GM12878 (cell line): ENCODE measurements around the gene CCDC61. TPM values are rescaled to one million over a fixed set of nuclear protein-coding genes. Genes with fewer than 3 reads are reported as not detected.

Source experiments
- ATAC-seq: fragments of 200-7000 bp; cut with Tn5 transposase; 3 replicates; pipeline ENCODE4 v1.9.1; 2020; ENCODE audit warnings: mild to moderate bottlenecking, moderate library complexity
- BruUV-seq: library from RNA; stranded (reverse); fragments of 400-500 nt; replicated peaks from 2 replicates; lab custom pipeline; 2021; lab: Mats Ljungman, UMichigan
- CTCF ChIA-PET: fragments of 300-600 bp; sonication (Branson Sonifier 250); formaldehyde crosslinking; extraction: SDS; loops from one replicate; lab custom pipeline; 2021; ENCODE audit warnings: inconsistent platforms; lab: Yijun Ruan, JAX
- POLR2A ChIA-PET: fragments of 350-600 bp; formaldehyde crosslinking; extraction: SDS; loops from one replicate; lab custom pipeline; 2021; ENCODE audit warnings: inconsistent platforms; lab: Charles Lee
- RAD21 ChIA-PET: fragments of 300-600 bp; sonication (Branson Sonifier 250); formaldehyde crosslinking; loops from one replicate; lab custom pipeline; 2023; ENCODE audit warnings: antibody characterized with exemption; ENCODE audit not compliant: unreplicated experiment; lab: Charles Lee
- SMC1A ChIA-PET: fragments of 300-600 bp; sonication (Branson Sonifier 250); formaldehyde crosslinking; loops from one replicate; lab custom pipeline; 2023; ENCODE audit not compliant: unreplicated experiment, uncharacterized antibody; lab: Charles Lee
- DNase-seq: peaks from one replicate; pipeline ENCODE4 v3.0.0-alpha.2; 2011; ENCODE audit warnings: low read depth, low spot score
- FAIRE-seq: peaks from 3 replicates; lab custom pipeline; 2011; peaks lifted over from hg19 to GRCh38; lab: Jason Lieb, UNC
- H2AFZ ChIP-seq: 2 replicates; pipeline ENCODE4 v1.6.0; 2011; ENCODE audit warnings: low read depth, low read length, control low read depth; ENCODE audit not compliant: control insufficient read depth
- H3K27ac ChIP-seq: 2 replicates; pipeline ENCODE4 v1.5.1; 2011; ENCODE audit warnings: control low read depth; ENCODE audit not compliant: control insufficient read depth, insufficient read depth
- H3K27me3 ChIP-seq, 2 experiments: replicated peaks in 1 of 2; 2 replicates each; pipeline versions ENCODE4 v1.6.0 to v1.6.1; 2011; ENCODE audit warnings: low read length in 1 of 2; ENCODE audit not compliant: control insufficient read depth in 2 of 2, insufficient read depth in 2 of 2
- H3K36me3 ChIP-seq, 2 experiments: 2 replicates each; pipeline ENCODE4 v1.5.1; 2011; ENCODE audit warnings: low read length in 1 of 2; ENCODE audit not compliant: control insufficient read depth in 2 of 2, insufficient read depth in 2 of 2
- H3K4me1 ChIP-seq: 2 replicates; pipeline ENCODE4 v1.6.1; 2011; ENCODE audit warnings: mild to moderate bottlenecking, low read length, moderate library complexity, mixed read lengths; ENCODE audit not compliant: control insufficient read depth, insufficient read depth
- H3K4me2 ChIP-seq: 2 replicates; pipeline ENCODE4 v1.6.0; 2011; ENCODE audit warnings: control low read depth; ENCODE audit not compliant: control insufficient read depth, insufficient read depth
- H3K4me3 ChIP-seq: fragments of 200-600 bp; sonication (generic); 2 replicates; pipeline ENCODE4 v1.5.1; 2016
- H3K79me2 ChIP-seq: 2 replicates; pipeline ENCODE4 v1.6.0; 2011; ENCODE audit warnings: low read length; ENCODE audit not compliant: control insufficient read depth, insufficient read depth
- H3K9ac ChIP-seq: 2 replicates; pipeline ENCODE4 v1.8.0; 2011; ENCODE audit warnings: low read length, control low read depth, mixed read lengths; ENCODE audit not compliant: control insufficient read depth, insufficient read depth
- H3K9me3 ChIP-seq: replicated peaks from 3 replicates; pipeline ENCODE4 v1.5.1; 2011; ENCODE audit warnings: mild to moderate bottlenecking, low read length; ENCODE audit not compliant: control insufficient read depth, insufficient read depth
- H4K20me1 ChIP-seq: 2 replicates; pipeline ENCODE4 v1.6.0; 2011; ENCODE audit not compliant: control insufficient read depth, insufficient read depth
- ATF3 ChIP-seq: IDR thresholded peaks from 2 replicates; pipeline ENCODE4 v1.6.1; 2011; ENCODE audit warnings: low read depth, mild to moderate bottlenecking, low read length, moderate library complexity, borderline replicate concordance; ENCODE audit errors: extremely low read depth
- IRF5 ChIP-seq: fragments of 450-650 bp; IDR thresholded peaks from 2 replicates; pipeline ENCODE4 v1.6.1; 2017; ENCODE audit warnings: borderline replicate concordance
- JUND ChIP-seq: IDR thresholded peaks from 2 replicates; pipeline ENCODE4 v1.6.1; 2012; ENCODE audit warnings: low read depth, mild to moderate bottlenecking, low read length, improper control_type of control experiment, moderate library complexity
- PBX3 ChIP-seq: IDR thresholded peaks from 2 replicates; pipeline ENCODE4 v1.6.1; 2011; ENCODE audit warnings: mild to moderate bottlenecking, low read depth, low read length, moderate library complexity; ENCODE audit not compliant: insufficient replicate concordance
- WGBS: methylation state at CpG from one replicate; pipeline ENCODE4 v1.1.6; 2016; ENCODE audit warnings: low lambda C conversion rate; ENCODE audit not compliant: insufficient replicate concordance, insufficient coverage; ENCODE audit errors: missing lambda C conversion rate; 5-methylcytosine and 5-hydroxymethylcytosine counted together
- in situ Hi-C: fragments of 300-500 bp; cut with MboI; formaldehyde crosslinking; loops from 9 replicates; pipeline ENCODE4 v1.14.3; 2018; ENCODE audit warnings: mixed read lengths
- intact Hi-C: fragments of 100-400 bp; cut with micrococcal nuclease; formaldehyde crosslinking; loops from one replicate; pipeline ENCODE4 v1.14.2; 2022; ENCODE audit not compliant: unreplicated experiment
- polyA plus RNA-seq, 11 experiments: library from polyadenylated mRNA; depleted of rRNA in 4 of 11; unstranded in 6 of 11; stranded (reverse) in 5 of 11; fragments of >200 nt; fragmentation: Nextera tagmentation in 4 of 11; fragmentation: Illumina TruSeq in 1 of 11; extraction: Ambion mirVana in 4 of 11; extraction: Trizol in 1 of 11; gene quantifications; 1 replicate in 1 of 11; 2 replicates in 10 of 11; pipeline versions ENCODE4 v1.2.1 to v1.2.3, GENCODE V29; 2011 to 2016; ENCODE audit warnings: inconsistent platforms in 2 of 11, missing spikeins in 2 of 11, low read depth in 1 of 11
- total RNA-seq, 4 experiments: library from RNA; depleted of rRNA in 3 of 4; stranded (reverse); fragments of >200 nt in 3 of 4; fragmentation: Illumina TruSeq in 1 of 4; extraction: Trizol in 1 of 4; gene quantifications; 2 replicates each; pipeline versions ENCODE4 v1.2.1 to v1.2.3, GENCODE V29; 2013 to 2021

CCDC61 gene
- total and polyA plus RNA-seq, 10 of the 15 experiments (the other 5 are each of a cell fraction or from before 2014, with no cell fraction given): 0.27 to 27.1 (median 8.7) TPM

DNA sequence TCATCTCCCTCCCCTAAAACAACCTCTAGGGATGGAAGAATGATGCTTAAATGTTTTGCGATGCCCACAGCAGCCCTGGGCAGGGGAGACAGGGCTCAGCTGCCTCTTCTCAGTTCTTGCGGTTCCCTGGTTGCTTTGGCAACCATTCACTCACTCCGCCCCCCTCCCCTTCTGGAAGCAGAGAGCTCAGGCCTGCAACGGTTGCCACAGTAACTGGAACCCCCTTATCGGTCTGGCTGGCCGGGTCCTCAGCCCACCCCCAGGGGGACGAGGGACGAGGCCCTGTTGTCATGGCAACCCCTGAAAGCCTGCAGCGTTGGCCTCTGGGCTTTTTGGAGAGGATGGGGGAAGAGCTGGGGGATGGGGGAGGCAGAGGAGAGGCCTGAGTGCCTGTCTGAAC lies 41.1 kb upstream of the CCDC61 start:
- Histone ChIP-seq H3K27ac (no peak overlapping the region), H3K36me3 (no peaks in the 10 kb centered on the region), H4K20me1 (no peaks in the 10 kb centered on the region), H2AFZ (no peak overlapping the region), H3K4me3 (no peak overlapping the region), H3K4me2 (no peak overlapping the region), H3K4me1 (peaks cover 5% of the 10 kb centered on the region), H3K79me2 (no peaks in the 10 kb centered on the region), H3K9ac (no peak overlapping the region), H3K9me3 (peaks cover 3% of the 10 kb centered on the region; the same call in 2 of the 3 replicates), H3K27me3 (peaks cover 0 to 1% of the 10 kb centered on the region in 2 experiments; a peak in 1 of 4 replicates)
- ATAC-seq: no peak
- FAIRE-seq: no peak
- intact Hi-C loops: no loop called here
- ChIA-PET SMC1A (no interaction called here), CTCF (interaction anchor here (0.9 kb wide), 1 partner anchor 74 kb away, joined by 4 read pairs; no protein-coding TSS in a partner anchor), RAD21 (no interaction called here), POLR2A (no interaction called here)
- 11% methylated on average over 9 of the region's 9 CpGs for WGBS
- BruUV-seq: no TSS peak
- DNase-seq: no peak
- TF ChIP-seq PBX3: no peak
- TF ChIP-seq IRF5: no peak
- TF ChIP-seq JUND: no peak
- TF ChIP-seq ATF3: no peak
- in situ Hi-C loops: no loop called here
